GM19193 (cell line): ENCODE measurements around the gene MED12L.

Experiments used
- POLR2A ChIP-seq: IDR thresholded peaks from 4 replicates; pipeline ENCODE4 v1.6.1; 2011; ENCODE audit not compliant: insufficient read depth, insufficient read length; ENCODE audit errors: extremely low read depth

Gene MED12L

DNA sequence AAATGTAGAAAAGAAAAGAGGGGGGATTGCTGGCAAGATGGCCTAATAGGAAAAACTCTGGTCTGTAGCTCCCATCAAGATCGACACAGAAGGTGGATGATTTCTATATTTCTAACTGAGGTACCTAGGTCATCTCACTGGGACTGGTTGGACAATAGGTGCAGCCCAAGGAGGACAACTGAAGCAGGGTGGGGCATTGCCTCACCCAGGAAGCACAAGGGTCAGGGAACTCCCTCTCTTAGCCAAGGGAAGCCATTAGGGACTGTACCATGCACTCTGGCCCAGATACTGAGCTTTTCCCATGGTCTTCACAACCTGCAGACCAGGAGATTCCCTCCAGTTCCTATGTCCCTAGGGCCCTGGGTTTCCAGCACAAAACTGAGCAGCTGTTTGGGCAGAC lies 398.0 kb downstream of the MED12L start:
- TF ChIP-seq POLR2A = no peak

DNA sequence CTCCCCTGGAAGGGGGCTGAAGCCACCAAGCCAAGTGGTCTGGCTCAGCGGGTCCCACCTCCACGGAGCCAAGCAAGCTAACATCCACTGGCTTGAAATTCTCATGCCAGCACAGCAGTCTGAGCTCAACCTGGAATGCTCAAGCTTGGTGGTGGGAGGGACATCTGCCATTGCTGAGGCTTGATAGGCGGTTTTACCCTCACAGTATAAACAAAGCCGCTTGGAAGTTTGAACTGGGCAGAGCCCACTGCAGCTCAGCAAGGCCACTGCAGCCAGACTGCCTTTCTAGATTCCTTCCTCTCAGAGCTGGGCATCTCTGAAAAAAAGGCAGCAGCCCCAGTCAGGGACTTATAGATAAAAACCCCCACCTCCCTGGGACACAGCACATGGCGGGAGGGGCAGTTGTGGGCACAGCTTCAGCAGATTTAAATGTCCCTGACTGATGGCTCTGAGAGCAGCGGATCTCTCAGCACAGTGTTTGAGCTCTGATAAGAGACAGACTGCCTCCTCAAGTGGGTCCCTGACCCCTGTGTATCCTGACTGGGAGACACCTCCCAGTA lies 398.6 kb downstream of the MED12L start:
- TF ChIP-seq POLR2A = no peak
